ENCODE results near the gene TAF11L10. TPM values are rescaled to one million over a fixed set of nuclear protein-coding genes. Genes with fewer than 3 reads are reported as not detected.
"Not testable (repeated sequence)": the region's sequence is repeated elsewhere in the genome, so short reads cannot be mapped to it uniquely, and the experiment has no call there.

TAF11L10 gene
- polyA plus RNA-seq, 1 experiment: not detected

DNA sequence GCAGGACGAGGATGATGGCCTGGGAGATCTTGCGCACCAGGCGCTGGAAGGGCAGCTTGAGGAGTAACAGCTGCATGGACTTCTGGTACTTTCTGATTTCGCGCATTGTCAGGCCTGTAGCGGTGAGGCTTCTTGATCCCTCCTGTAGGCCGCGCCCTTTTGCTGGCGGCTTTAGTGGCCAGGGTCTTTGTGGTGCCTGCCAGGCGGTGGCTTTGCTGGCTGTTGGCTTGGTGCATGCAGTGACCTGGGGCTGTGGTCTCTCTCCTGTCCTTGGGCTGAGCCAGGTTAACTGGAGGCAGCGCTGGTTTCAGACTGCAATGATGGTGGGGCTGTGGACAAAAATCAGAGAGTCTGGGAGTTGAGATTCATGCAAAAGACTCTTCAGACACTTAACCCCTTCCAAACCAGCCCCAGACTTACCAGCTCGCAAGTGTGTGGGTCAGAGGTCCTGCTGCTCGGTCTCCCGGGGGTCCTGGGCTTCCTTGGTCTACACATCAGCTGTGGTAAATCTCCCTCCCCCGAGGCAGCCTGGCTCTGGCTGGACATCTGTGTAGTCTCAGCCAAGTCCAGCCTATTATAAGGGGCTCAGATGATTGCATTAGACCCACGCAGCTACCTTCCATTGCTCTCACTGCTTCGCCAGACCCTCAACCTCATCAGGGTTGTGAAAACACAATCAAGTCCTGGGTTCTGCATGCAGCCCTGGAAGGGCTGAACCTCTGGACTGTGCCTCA lies 17.4 kb upstream of the TAF11L10 start:
- DNase-seq (ENCODE audit: low read depth, low spot score): no peak
- CTCF ChIA-PET: no interaction called here
- Histone ChIP-seq H3K9me3 (ENCODE audit: control insufficient read depth, insufficient read depth, low read length) (peaks cover 7% of the 10 kb centered on the region), H3K27ac (ENCODE audit: low read depth, low read length) (no peak overlapping the region), H3K4me3 (ENCODE audit: low read depth, low read length) (no peak overlapping the region), H3K27me3 (ENCODE audit: control insufficient read depth, insufficient read depth, low read length) (no peaks in the 10 kb centered on the region)
- POLR2A ChIA-PET: no interaction called here
- TF ChIP-seq CTCF (IDR thresholded peaks at IDR 0.05; ENCODE audit: low read depth, low read length): no peak

GRCh38 chr5:17610092-17610491 lies 12.5 kb upstream of the TAF11L10 start, which contains the start of gene TAF11L12:
Gene TAF11L12, plus strand, starts transcription at chr5:17610392.
- CTCF ChIA-PET; H3K27me3 ChIP-seq (ENCODE audit: control insufficient read depth, insufficient read depth, low read length); H3K4me3 ChIP-seq (ENCODE audit: low read depth, low read length); DNase-seq (ENCODE audit: low read depth, low spot score); POLR2A ChIA-PET; H3K27ac ChIP-seq (ENCODE audit: low read depth, low read length): not testable (repeated sequence)
- H3K9me3 ChIP-seq (ENCODE audit: control insufficient read depth, insufficient read depth, low read length): peaks cover 14% of the 10 kb centered on the region

GRCh38 chr5:17607461-17607860 lies 9.8 kb upstream of the TAF11L10 start:
- POLR2A ChIA-PET; H3K4me3 ChIP-seq (ENCODE audit: low read depth, low read length); H3K27ac ChIP-seq (ENCODE audit: low read depth, low read length); H3K27me3 ChIP-seq (ENCODE audit: control insufficient read depth, insufficient read depth, low read length); CTCF ChIA-PET; DNase-seq (ENCODE audit: low read depth, low spot score): not testable (repeated sequence)
- peaks cover 13% of the 10 kb centered on the region for H3K9me3 ChIP-seq (ENCODE audit: control insufficient read depth, insufficient read depth, low read length)

- peaks cover 13% of the 10 kb centered on the region for H3K9me3 ChIP-seq (ENCODE audit: control insufficient read depth, insufficient read depth, low read length)
- ChIA-PET POLR2A (no interaction called here), CTCF (no interaction called here)
- H3K4me3 ChIP-seq (ENCODE audit: low read depth, low read length): no peak overlapping the region
- H3K27ac ChIP-seq (ENCODE audit: low read depth, low read length): no peak overlapping the region
- no peak for TF ChIP-seq CTCF (IDR thresholded peaks at IDR 0.05; ENCODE audit: low read depth, low read length)
- H3K27me3 ChIP-seq (ENCODE audit: control insufficient read depth, insufficient read depth, low read length): no peaks in the 10 kb centered on the region
- DNase-seq (ENCODE audit: low read depth, low spot score): no peak
Observed at GRCh38 chr5:17604951-17605350, 7.3 kb upstream of the TAF11L10 start.

- CTCF ChIA-PET: not testable (repeated sequence)
Observed at GRCh38 chr5:17603880-17604279, 6.3 kb upstream of the TAF11L10 start, which contains the start of gene TAF11L11. Gene TAF11L11, plus strand, starts transcription at chr5:17604183.

GRCh38 chr5:17594255-17594654 lies 3.4 kb downstream of the TAF11L10 start, which contains the start of gene TAF11L9:
Gene TAF11L9, minus strand, starts transcription at chr5:17594394.
- CTCF ChIA-PET; DNase-seq (ENCODE audit: low read depth, low spot score); POLR2A ChIA-PET: not testable (repeated sequence)

More at GRCh38 chr5:17603880-17604279, 6.3 kb upstream of the TAF11L10 start, which contains the start of gene TAF11L11:
- H3K27ac ChIP-seq (ENCODE audit: low read depth, low read length); POLR2A ChIA-PET; H3K27me3 ChIP-seq (ENCODE audit: control insufficient read depth, insufficient read depth, low read length); H3K4me3 ChIP-seq (ENCODE audit: low read depth, low read length); DNase-seq (ENCODE audit: low read depth, low spot score): not testable (repeated sequence)
- H3K9me3 ChIP-seq (ENCODE audit: control insufficient read depth, insufficient read depth, low read length): peaks cover 10% of the 10 kb centered on the region

GRCh38 chr5:17590860-17591259 lies 6.8 kb downstream of the TAF11L10 start, which contains the start of gene TAF11L8:
Gene TAF11L8, minus strand, starts transcription at chr5:17590960.
- H3K4me3 ChIP-seq (ENCODE audit: low read depth, low read length); H3K9me3 ChIP-seq (ENCODE audit: control insufficient read depth, insufficient read depth, low read length); CTCF ChIA-PET; H3K27ac ChIP-seq (ENCODE audit: low read depth, low read length); DNase-seq (ENCODE audit: low read depth, low spot score); POLR2A ChIA-PET; H3K27me3 ChIP-seq (ENCODE audit: control insufficient read depth, insufficient read depth, low read length): not testable (repeated sequence)

More at GRCh38 chr5:17594255-17594654, 3.4 kb downstream of the TAF11L10 start, which contains the start of gene TAF11L9:
- H3K9me3 ChIP-seq (ENCODE audit: control insufficient read depth, insufficient read depth, low read length); H3K27ac ChIP-seq (ENCODE audit: low read depth, low read length); H3K4me3 ChIP-seq (ENCODE audit: low read depth, low read length); H3K27me3 ChIP-seq (ENCODE audit: control insufficient read depth, insufficient read depth, low read length): not testable (repeated sequence)

DNA sequence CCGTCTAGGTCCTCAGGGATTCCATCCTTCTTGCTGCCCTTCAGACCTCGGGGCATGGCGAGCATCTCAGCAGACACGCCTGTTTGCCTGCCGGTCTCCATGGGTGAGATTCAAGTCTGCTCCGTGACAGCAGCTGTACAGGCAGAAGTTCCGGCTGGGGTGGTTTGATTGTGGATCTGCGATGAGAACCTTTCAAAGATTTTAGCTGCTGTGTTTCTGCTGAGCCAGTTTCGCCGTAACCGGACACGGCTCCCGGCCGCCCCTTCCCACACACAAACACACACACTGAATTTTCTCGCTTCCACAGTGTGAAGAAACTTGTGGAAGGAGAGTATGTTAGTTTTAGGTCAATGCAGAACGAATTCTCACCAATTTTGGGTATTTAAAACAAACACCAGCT lies 12.0 kb downstream of the TAF11L10 start, which contains the start of gene TAF11L7:
TAF11L7 (minus strand) TSS at position 101 of the 400 bp plus-strand sequence.
- DNase-seq (ENCODE audit: low read depth, low spot score); H3K27me3 ChIP-seq (ENCODE audit: control insufficient read depth, insufficient read depth, low read length); H3K4me3 ChIP-seq (ENCODE audit: low read depth, low read length); H3K27ac ChIP-seq (ENCODE audit: low read depth, low read length); CTCF ChIA-PET; POLR2A ChIA-PET; H3K9me3 ChIP-seq (ENCODE audit: control insufficient read depth, insufficient read depth, low read length): not testable (repeated sequence)
